HG03196 (cell line): ENCODE results near the gene HECW1.
A peak's percentile ranks its signal among the peaks of the same experiment; 100 is the strongest.

Source experiments
- ATAC-seq: cut with Tn5 transposase; IDR thresholded peaks from one replicate; pipeline ENCODE4 v1.9.1; 2021; ENCODE audit not compliant: unreplicated experiment

HECW1 gene

DNA sequence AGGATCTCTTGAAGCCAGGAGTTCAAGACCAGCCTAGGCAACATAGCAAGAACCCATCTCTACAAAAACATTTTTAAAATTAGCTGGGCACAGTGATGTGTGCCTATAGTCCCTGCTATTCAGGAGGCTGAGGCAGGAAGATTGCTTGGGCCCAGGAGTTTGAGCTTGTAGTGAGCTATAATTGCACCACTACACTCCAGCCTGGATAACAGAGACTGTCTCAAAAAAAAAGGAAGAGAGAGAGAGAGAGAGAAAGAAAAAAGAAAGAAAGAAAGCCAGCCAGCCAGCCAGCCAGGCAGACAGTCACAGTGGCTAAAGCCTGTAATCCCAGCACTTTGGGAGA, 375.3 kb downstream of the HECW1 start:
- ATAC-seq, result no peak

DNA sequence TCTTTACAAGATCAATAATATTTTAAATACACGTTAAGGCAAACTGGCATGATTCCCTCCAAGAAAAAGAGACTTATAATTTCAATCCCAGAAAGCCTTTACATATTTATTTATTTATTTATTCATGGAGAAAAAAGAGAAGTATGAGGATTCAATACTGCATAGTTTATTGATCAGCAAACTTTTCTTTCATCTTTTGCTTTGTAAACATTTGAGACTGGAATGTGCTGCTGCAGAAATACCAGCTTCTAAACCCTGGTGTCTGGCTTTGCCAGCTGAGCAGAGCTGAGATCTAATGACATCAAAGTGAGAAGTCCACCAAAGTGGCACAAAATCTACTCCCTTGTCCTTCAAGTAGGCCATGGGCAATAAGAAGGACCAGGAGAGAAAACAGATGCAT, 376.8 kb downstream of the HECW1 start:
- ATAC-seq, result no peak

DNA sequence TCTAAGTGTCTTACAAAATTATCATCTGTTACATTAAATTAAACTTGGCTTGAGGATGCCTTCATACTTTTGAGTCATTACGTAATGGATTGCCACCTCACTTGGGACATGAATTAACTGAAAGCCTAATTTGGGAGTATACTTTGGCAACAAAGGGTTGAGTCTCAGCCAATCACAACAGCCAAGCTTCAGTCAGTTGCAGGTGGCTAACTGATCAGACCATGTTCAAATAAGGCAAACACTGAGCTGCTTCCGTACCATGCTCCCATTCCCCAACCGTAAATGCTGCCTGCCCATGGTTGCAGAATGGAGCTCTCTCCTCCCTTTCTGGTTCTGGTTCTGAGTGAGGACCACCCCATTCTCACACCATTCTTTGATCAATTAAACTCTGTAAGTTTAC, 377.6 kb downstream of the HECW1 start:
- ATAC-seq, result no peak

DNA sequence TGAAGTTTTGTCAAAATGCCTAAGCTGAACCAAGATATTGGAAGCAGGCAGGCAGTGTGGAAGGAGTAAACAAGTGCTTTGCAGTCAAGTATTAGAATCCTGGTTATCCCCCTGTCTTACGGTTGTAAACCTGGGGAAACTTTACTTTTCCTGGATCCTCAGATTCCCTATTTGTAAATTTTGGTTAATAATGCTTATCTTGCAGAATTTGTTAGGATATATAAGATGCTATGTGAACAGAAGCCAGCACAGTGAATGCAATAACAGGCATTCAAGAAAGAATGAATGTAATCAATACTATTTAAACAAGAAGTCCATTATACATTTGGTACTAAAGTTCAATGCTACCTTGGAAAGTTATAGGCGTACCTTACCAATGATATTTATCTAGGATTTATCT, 378.7 kb downstream of the HECW1 start:
- ATAC-seq, result no peak

DNA sequence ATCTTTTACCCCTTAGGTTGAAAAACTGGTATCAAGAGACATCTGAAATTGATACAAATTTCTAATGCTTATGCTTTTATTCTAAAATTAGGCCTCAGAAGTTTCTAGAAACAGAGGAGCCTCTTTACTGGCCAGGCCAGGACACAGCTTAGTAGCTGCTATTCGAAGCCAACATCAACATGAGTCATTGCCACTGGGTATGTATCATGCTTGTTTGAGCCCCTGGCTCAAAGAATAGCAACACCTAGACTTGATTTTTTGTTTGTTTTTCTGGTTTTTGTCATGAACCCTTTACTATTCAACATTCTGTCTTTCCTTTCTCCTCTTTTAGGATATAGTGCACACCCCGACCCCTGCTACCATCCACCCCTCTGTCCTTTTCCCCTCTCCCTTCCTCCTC, 379.5 kb downstream of the HECW1 start:
- no peak for ATAC-seq

DNA sequence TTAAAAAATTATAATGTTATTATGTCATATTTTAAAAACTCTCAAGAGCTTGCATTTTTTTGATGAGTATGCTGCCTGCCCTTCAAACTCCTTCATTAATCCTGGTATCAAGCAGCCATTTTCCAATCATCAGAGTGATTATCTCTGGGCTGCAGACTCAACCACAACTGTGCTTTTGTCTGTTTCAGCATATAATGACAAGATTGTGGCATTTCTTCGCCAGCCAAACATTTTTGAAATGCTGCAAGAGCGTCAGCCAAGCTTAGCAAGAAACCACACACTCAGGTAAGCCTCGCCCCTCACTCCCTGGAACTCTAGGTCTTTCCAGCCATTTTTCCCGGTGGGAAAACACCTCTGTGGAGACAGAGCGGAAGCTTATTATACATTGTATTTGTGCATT, 380.4 kb downstream of the HECW1 start:
- ATAC-seq, result no peak

DNA sequence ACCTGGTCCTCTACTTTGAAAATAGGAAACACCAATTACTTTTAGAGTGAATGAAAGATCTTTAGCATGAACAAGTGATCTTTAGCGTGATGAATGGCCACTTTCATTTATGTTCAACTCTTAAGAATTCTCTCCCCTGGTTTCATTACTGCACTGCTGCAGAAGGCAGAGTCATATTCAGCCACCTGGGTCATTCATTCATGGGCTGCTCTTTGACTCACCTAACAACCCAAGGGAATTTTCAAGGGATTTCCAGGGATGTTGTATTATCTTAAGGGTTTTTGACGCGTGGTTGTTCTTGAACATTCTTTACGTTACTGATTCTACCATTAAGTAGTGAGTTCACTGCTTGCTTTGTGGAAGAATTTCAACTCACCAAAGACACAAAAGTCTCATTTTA, 383.1 kb downstream of the HECW1 start:
- no peak for ATAC-seq

DNA sequence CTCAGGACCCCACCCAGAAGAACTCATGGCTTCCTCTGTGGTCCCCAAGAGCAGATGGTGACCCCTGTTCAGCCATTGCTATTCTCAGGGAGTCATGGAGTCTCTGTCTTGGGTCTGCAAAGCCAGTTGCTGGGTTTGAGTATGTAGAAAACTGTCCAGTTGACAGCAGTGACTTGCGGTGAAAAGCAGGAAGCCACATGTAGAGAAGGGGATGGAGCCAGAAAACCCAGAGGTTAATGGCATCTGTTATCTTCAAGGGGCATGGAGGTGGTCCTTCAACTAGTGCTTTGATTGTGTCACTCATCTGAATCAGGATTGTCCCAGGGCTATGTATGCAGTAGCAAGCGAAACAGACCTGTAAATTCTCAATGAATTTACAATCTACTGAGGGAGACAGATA, 384.1 kb downstream of the HECW1 start:
- ATAC-seq, result no peak

DNA sequence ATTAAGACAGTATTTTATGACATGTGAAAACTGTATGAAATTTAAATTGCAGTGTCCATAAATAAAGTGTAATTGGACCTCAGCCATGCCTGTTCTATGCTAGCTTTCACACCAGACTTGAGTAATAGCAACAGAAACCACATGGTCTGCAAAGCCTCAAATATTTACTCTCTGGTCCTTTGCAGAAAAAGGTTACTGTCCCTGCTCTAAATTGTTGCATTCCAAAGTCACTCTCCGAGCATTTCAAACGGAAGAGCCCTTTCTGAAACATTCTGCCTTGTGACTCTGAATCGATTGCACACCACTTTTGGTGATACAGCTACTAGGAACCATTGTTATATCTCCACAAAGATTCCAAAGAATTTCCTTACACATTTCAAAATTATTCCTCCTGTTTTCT, 389.4 kb downstream of the HECW1 start:
- ATAC-seq, result no peak

DNA sequence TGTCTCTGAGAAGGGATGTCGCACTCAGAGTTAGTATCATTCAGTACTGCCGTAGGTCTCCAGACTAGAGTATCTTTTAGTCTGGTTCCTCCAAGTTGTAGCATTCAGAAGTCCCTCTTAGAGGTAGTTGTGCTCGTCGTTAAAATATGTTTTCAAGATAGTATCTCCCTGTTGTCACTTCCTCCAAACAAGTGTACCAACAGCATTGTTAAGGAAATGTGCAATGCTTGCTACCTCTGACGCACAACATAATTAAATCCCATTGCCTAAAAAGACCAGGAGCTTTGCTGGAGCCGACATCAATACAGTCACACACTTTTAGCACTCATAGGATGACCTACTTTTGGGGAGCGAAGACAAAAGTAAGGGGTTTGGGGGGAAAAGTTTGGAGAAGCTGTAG, 390.5 kb downstream of the HECW1 start:
- no peak for ATAC-seq

DNA sequence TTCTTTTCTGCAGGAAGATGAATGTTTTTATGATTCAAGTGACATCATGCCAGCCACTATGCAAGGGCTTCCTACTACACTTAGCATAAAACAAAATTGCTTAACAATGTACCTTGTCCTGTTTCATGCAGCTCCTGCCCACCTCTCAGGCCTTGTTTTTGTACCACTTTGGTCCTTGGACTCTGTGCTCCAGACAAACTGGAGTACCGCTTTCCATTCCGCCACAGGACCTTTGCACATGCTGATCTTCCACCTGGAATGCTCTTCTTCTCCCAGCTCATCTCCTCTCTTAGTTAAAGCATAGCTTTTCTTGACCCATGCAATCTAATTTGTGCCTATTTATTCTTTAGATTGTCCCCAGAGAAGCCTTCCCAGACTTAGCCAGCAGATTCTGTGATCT, 393.0 kb downstream of the HECW1 start:
- no peak for ATAC-seq

DNA sequence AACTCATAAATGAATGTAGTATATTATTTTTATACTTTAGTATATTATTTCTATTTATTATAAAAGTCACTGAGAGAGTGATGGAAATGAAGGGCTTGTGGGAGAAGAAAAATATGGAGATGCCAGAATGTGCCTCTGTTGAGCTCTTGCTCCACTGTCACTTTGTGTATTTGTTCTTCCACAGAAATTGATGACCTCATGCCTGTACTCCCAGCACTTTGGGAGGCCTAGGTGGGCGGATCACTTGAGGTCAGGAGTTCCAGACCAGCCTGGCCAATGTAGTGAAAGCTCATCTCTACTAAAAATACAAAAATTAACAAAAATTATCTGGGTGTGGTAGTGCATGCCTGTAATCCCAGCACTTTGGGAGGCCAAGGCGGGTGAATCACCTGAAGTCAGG, 394.0 kb downstream of the HECW1 start:
- no peak for ATAC-seq

DNA sequence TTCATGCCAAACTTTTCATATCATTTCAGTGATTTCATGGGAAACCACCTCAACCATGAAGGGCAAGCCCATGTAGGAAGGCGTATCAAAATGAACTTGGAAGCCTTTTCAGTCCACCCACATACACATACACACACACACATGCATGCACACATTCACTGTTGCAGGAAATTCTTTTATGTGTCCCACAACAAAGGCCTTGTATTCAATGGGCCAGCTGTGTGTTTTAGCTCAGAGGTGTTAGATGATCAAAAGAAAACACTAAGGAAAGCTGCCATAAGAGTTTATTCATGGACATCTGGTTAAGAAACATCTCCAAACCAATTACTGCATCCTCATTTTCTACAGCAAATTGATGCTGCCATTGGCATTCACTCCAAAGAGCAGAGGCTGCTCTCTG, 396.0 kb downstream of the HECW1 start:
- no peak for ATAC-seq

DNA sequence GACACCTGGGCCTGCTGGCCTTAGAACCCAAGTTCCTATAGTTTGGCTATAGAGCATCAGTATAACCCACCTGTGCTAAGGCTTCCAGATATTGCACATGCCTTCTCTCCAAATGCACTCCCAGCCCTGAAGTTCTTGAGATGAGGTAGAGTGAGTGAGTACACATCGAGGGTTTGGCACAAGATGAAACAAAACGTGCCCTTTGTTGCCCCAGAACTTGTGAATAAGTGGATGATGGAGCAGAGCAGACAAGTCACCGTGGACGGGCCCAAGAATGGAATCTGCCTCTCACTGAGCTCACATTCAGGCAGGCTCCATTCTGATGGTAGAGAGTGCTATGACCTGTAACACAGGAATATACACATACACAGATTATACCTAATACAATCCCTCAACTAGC, 397.5 kb downstream of the HECW1 start:
- ATAC-seq, result no peak

DNA sequence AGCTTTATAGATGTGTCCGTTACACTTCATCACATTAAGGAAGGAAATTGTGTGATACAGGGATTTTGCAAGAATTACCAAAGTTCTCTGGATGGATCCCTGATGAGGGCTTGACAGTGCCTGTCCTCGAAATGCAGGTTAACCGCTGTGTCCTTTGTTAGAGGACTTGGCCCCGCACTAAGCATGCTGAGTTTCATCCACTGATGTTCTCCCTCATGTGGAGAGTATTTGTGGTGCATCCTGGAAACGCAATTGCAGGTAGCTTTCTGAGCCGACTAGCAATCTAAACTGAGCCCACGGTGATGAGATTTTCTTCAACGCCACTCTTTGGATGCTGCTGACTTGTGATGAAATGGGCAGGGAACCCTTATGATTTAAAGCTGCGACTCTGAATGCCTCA, 398.6 kb downstream of the HECW1 start:
- no peak for ATAC-seq

DNA sequence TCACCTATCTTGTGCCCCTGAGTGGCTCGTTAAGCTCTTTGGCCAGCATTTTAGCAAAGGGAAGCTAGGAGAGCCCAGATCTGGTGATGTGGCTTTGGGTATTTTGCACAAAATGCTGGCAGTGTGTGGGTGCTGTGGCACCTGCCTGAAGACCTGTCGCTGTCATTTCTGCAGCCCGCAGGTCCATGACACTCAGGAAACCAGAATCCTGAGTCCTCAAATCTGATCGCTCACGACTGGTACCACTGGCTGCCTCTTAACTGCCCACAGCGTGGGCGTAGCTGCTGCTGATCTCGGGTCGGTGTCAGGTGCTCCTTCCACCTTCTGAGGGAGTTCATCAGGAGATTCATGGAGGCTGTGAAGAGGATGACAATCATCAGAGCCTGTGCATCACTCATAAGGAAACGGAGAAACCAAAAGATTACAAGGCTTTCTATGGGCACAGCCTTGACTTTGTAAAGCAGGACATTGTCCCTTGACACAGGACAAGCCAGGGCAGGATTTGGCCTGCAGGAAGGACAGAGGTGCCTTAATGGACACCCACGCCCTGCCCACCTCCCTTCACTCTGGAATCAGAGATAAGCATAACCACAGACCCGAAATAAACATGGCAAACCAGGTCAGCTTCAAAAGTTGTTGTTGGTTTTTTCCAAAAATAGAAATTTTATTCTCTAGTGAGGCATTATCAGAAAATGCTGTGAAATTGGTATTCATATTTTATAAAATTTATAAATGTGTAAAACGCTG, 399.5 kb downstream of the HECW1 start:
- no peak for ATAC-seq

DNA sequence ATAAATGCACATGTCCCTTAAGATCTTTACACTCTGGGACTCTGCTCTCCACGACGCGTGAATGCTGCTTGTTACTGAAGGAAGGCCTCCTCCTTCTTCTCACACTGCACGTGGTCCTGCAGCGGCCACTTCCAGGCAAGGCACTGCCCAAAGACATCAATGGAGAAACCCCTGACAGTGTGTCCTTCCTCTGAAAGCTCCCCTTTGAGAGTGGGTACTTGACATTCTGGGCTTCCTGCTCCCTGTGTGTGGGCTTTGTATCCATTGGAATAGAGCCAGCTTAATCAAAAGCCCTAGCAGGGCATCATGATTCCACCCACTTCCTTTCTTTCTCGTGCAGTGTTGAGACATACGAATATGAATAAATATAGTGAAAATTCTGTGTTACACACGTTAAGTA, 400.8 kb downstream of the HECW1 start:
- ATAC-seq, result no peak

DNA sequence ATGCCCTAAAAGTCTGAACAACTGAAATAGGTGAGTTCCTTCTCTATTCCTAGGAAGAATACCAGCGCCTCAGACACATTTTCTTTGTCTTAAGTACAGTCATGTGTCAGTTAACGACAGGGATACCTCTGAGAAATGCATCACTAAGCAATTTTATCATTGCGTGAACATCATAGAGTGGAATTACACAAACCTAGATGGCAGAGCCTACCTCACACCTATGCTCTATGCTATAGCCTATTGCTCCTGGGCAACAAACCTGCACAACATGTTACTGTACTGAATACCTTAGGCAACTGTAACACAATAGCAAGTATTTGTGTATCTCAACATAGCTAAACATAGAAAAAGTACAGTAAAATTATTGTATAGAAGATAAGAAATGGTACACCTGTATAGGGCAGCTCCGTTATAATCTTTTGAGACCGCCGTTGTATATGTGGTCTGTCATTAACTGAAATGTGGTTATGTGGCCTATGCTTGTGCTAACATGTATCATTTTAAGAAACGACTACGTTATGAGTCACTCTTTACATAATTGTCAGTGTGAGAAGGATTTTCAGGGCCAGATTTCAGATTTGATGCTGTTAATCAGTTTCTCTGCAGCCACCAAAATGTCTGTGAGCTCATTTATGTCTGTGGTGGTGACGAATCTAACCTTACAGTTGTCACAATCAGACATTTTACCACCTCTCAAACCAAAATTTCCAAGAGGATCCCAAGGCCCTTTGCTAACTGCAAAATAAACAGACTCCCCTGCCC, 404.3 kb downstream of the HECW1 start:
- ATAC-seq, result peak; percentile 76

DNA sequence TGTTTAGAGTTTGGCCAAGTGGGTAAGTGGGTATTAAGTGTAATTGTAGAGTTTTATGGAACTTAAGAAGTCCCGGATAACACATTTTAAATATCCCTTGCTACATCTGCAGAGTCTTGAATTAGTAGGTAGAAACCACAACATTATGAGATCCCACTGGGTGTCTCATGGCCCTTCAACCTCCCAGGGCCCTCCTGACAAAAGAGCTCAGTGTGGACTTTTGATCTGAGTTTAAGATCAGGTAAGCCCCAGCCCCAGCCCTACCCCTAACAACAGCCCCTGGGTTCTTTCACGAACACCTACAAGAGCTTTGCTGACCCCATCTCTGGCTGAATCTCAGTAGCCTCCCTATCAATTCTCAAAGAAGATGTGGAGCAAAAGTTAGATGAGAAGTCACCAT, 405.0 kb downstream of the HECW1 start:
- ATAC-seq, result no peak

DNA sequence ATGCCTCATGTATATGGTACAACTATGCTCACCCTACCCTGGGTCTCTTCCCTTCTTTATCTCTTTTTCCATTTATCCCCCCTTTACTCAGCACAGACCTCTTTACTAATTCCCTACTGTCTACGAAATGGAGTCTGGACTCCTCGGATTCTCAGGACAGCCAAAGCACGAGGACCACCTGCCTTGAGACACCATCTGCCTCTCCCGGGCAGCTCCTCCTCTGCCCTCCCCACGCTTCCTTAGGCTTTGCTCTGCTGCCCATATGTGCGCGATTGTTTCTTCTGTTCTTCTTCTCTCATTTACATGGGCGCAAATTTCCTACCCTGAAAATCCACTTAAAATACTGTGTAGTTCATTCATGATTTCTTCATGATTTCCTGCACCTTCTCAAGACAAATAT, 407.8 kb downstream of the HECW1 start:
- ATAC-seq, result no peak

DNA sequence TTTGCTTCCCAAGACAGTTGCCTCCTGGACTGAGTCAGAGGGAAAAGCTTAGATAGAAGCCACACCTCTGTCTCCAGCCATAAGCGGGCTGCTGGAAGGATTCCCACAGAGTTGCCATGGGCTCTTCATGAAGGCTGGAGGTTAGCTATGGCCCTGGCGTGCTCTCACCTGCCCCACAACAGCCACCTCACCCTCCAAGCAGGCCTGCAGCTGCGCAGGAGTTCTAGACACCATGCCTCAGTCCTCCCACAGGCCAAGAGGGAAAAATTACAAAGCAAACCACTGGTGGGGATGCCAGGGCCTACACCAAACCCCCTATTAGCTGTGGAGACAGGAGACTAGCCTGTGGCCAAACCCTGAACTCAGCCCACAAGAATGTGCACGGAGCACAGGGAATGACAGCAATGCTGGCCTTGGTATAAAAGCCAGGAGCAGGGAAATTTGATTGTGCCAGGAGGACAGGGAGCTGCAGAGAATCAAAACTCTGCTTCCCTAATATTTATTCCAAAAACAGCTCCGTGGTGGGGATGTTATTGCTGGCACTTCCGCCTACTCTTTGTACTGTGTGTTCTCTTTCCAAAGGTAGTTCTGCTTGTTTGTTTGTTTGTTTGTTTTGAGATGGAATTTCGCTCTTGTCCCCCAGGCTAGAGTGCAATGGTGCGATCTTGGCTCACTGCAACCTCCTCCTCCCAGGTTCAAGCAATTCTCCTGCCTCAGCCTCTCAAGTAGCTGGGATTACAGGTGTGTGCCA, 410.1 kb downstream of the HECW1 start:
- no peak for ATAC-seq
